ENCODE measurements around the gene EIF3A.
"Not testable (repeated sequence)": the region's sequence is repeated elsewhere in the genome, so short reads cannot be mapped to it uniquely, and the experiment has no call there.

Gene EIF3A

GRCh38 chr10:119080521-119081259, at the start of gene EIF3A:
EIF3A (minus strand) TSS chr10:119080817; CDS start chr10:119080676, 141 bp downstream.
- DNase-seq (ENCODE audit: extremely low read depth in 1 of 2, low read depth in 1 of 2), result peak; percentile 62 to 88

GRCh38 chr10:119129721-119130120, 49.1 kb upstream of the EIF3A start:
- no peak for DNase-seq (ENCODE audit: extremely low read depth in 1 of 2, low read depth in 1 of 2)

GRCh38 chr10:119125942-119126341, 45.3 kb upstream of the EIF3A start:
- DNase-seq (ENCODE audit: extremely low read depth in 1 of 2, low read depth in 1 of 2), result no peak

GRCh38 chr10:119120875-119121274, 40.3 kb upstream of the EIF3A start:
- DNase-seq (ENCODE audit: extremely low read depth in 1 of 2, low read depth in 1 of 2), result no peak

- no peak for DNase-seq (ENCODE audit: extremely low read depth in 1 of 2, low read depth in 1 of 2)
These were observed 39.8 kb upstream of the EIF3A start for GRCh38 chr10:119120413-119120867.

- no peak for DNase-seq (ENCODE audit: extremely low read depth in 1 of 2, low read depth in 1 of 2)
These were observed 38.8 kb upstream of the EIF3A start for GRCh38 chr10:119119400-119119799.

GRCh38 chr10:119118231-119118630, 37.6 kb upstream of the EIF3A start:
- no peak for DNase-seq (ENCODE audit: extremely low read depth in 1 of 2, low read depth in 1 of 2)

GRCh38 chr10:119116326-119116951, 35.8 kb upstream of the EIF3A start:
- DNase-seq (ENCODE audit: extremely low read depth in 1 of 2, low read depth in 1 of 2), result no peak

GRCh38 chr10:119115926-119116325, 35.3 kb upstream of the EIF3A start:
- no peak for DNase-seq (ENCODE audit: extremely low read depth in 1 of 2, low read depth in 1 of 2)

GRCh38 chr10:119113751-119114732, 33.4 kb upstream of the EIF3A start:
- DNase-seq (ENCODE audit: extremely low read depth in 1 of 2, low read depth in 1 of 2), result no peak

- DNase-seq (ENCODE audit: extremely low read depth in 1 of 2, low read depth in 1 of 2), result no peak
These were observed 31.4 kb upstream of the EIF3A start for GRCh38 chr10:119112056-119112455.

- DNase-seq (ENCODE audit: extremely low read depth in 1 of 2, low read depth in 1 of 2), result not testable (repeated sequence)
These were observed 27.2 kb upstream of the EIF3A start for GRCh38 chr10:119107771-119108170.

- not testable (repeated sequence) for DNase-seq (ENCODE audit: extremely low read depth in 1 of 2, low read depth in 1 of 2)
These were observed 26.5 kb upstream of the EIF3A start for GRCh38 chr10:119107106-119107505.

GRCh38 chr10:119105899-119106298, 25.3 kb upstream of the EIF3A start:
- not testable (repeated sequence) for DNase-seq (ENCODE audit: extremely low read depth in 1 of 2, low read depth in 1 of 2)

GRCh38 chr10:119105155-119105554, 24.5 kb upstream of the EIF3A start:
- DNase-seq (ENCODE audit: extremely low read depth in 1 of 2, low read depth in 1 of 2), result no peak

- DNase-seq (ENCODE audit: extremely low read depth in 1 of 2, low read depth in 1 of 2), result no peak
These were observed 24.0 kb upstream of the EIF3A start for GRCh38 chr10:119104654-119105015.

- peak; percentile 49 to 70 for DNase-seq (ENCODE audit: extremely low read depth in 1 of 2, low read depth in 1 of 2)
These were observed 23.5 kb upstream of the EIF3A start, which contains the start of gene DENND10 for GRCh38 chr10:119103903-119104653. DENND10 (plus strand) TSS chr10:119104113; CDS start chr10:119104143, 30 bp downstream.

- DNase-seq (ENCODE audit: extremely low read depth in 1 of 2, low read depth in 1 of 2), result no peak
These were observed 22.8 kb upstream of the EIF3A start for GRCh38 chr10:119103241-119103902.

- no peak for DNase-seq (ENCODE audit: extremely low read depth in 1 of 2, low read depth in 1 of 2)
These were observed 20.9 kb upstream of the EIF3A start for GRCh38 chr10:119101366-119102098.
